ENCODE measurements around the gene RAB19. TPM values are rescaled to one million over a fixed set of nuclear protein-coding genes. Genes with fewer than 3 reads are reported as not detected.

RAB19 gene
- 0.37 and 0.51 TPM in 2 replicates for total RNA-seq
- 0.61 TPM for total RNA-seq (2013)
- polyA plus RNA-seq: 0.71 and 1.1 TPM in 2 replicates
- polyA minus RNA-seq: 0.60 and 1.2 TPM in 2 replicates

- peak within 1 kb of the TSS; percentile 7 to 8 for H3K27ac ChIP-seq (ENCODE audit: low read length in 2 of 2)
- H3K4me1 ChIP-seq (ENCODE audit: control insufficient read depth in 2 of 2, insufficient read depth in 2 of 2, low read length in 2 of 2): peaks cover 5 to 15% of the 10 kb centered on the region in 2 donors
- 14% methylated on average over 17 of the region's 22 CpGs for WGBS (ENCODE audit: insufficient coverage)
- no peaks in the 10 kb centered on the region for H3K79me2 ChIP-seq (ENCODE audit: control insufficient read depth, insufficient read depth, low read length)
- no peaks in the 10 kb centered on the region for H3K36me3 ChIP-seq (replicated peaks in 1 of 2; ENCODE audit: control extremely low read depth in 1 of 2, control insufficient read depth in 1 of 2, extremely low read depth in 1 of 2, insufficient read depth in 2 of 2, low read length in 1 of 2)
- H3K27me3 Mint-ChIP-seq: peaks cover 3% of the 10 kb centered on the region
- intact Hi-C loops (cut with micrococcal nuclease): no loop called here
- H3K9ac ChIP-seq (ENCODE audit: low read length): peak within 1 kb of the TSS; percentile 70
- DNase-seq: peak; percentile 61
- H3K4me2 ChIP-seq (replicated peaks; ENCODE audit: low read depth, low read length, poor library complexity, severe bottlenecking): peak within 1 kb of the TSS; percentile 78
- H4K20me1 ChIP-seq (ENCODE audit: control insufficient read depth, insufficient read depth, low read length, poor library complexity, severe bottlenecking): no peaks in the 10 kb centered on the region
- H2AFZ ChIP-seq (ENCODE audit: insufficient read depth, low read depth, low read length, poor library complexity, severe bottlenecking): peak within 1 kb of the TSS; percentile 89
- ChIA-PET POLR2A (no interaction called here), CTCF (no interaction called here)
- ATAC-seq (ENCODE audit: low read depth): peak; percentile 83
- no peaks in the 10 kb centered on the region for H3K9me3 Mint-ChIP-seq (ENCODE audit: insufficient read depth)
- no peaks in the 10 kb centered on the region for H3K9me3 ChIP-seq (ENCODE audit: control extremely low read depth in 1 of 3, control insufficient read depth in 2 of 3, insufficient read depth in 1 of 3, low read length in 2 of 3)
- H3K4me3 ChIP-seq (ENCODE audit: control extremely low read depth in 1 of 5, extremely low read depth in 1 of 5, insufficient read depth in 1 of 5, low read depth in 2 of 5, low read length in 4 of 5): peak within 1 kb of the TSS; percentile 54 to 90 (median 64)
- peak within 1 kb of the TSS; percentile 62 for H3K27ac Mint-ChIP-seq
- TF ChIP-seq EZH2 (IDR thresholded peaks at IDR 0.05; ENCODE audit: borderline replicate concordance, insufficient read depth, low read depth, low read length, poor library complexity, severe bottlenecking) (no peak), CTCF (IDR thresholded peaks at IDR 0.05) (no peak)
- peak within 1 kb of the TSS; percentile 93 for H3K4me3 Mint-ChIP-seq
- peaks cover 11% of the 10 kb centered on the region for H3K4me1 Mint-ChIP-seq
- H3K27me3 ChIP-seq (replicated peaks in 1 of 4; ENCODE audit: control extremely low read depth in 1 of 4, control insufficient read depth in 3 of 4, insufficient read depth in 4 of 4, low read length in 3 of 4): no peaks in the 10 kb centered on the region
Measured at GRCh38 chr7:140403878-140404564, at the start of gene RAB19. Gene RAB19, plus strand, starts transcription at chr7:140404058. Its CDS starts 3,589 bp downstream, at chr7:140407647.

- no peaks in the 10 kb centered on the region for H3K27me3 Mint-ChIP-seq
- no peak overlapping the region for H3K4me3 Mint-ChIP-seq
- peaks cover 10% of the 10 kb centered on the region for H3K4me1 Mint-ChIP-seq
- Histone ChIP-seq H3K27ac (ENCODE audit: low read length in 2 of 2) (no peak overlapping the region), H3K9me3 (ENCODE audit: control extremely low read depth in 1 of 3, control insufficient read depth in 2 of 3, insufficient read depth in 1 of 3, low read length in 2 of 3) (no peaks in the 10 kb centered on the region), H3K79me2 (ENCODE audit: control insufficient read depth, insufficient read depth, low read length) (no peaks in the 10 kb centered on the region), H2AFZ (ENCODE audit: insufficient read depth, low read depth, low read length, poor library complexity, severe bottlenecking) (no peak overlapping the region), H3K27me3 (replicated peaks in 1 of 4; ENCODE audit: control extremely low read depth in 1 of 4, control insufficient read depth in 3 of 4, insufficient read depth in 4 of 4, low read length in 3 of 4) (no peaks in the 10 kb centered on the region), H3K4me3 (ENCODE audit: control extremely low read depth in 1 of 5, extremely low read depth in 1 of 5, insufficient read depth in 1 of 5, low read depth in 2 of 5, low read length in 4 of 5) (no peak overlapping the region), H3K4me2 (replicated peaks; ENCODE audit: low read depth, low read length, poor library complexity, severe bottlenecking) (no peak overlapping the region), H4K20me1 (ENCODE audit: control insufficient read depth, insufficient read depth, low read length, poor library complexity, severe bottlenecking) (no peaks in the 10 kb centered on the region), H3K9ac (ENCODE audit: low read length) (no peak overlapping the region), H3K36me3 (replicated peaks in 1 of 2; ENCODE audit: control extremely low read depth in 1 of 2, control insufficient read depth in 1 of 2, extremely low read depth in 1 of 2, insufficient read depth in 2 of 2, low read length in 1 of 2) (peaks cover 1 to 4% of the 10 kb centered on the region in 2 experiments), H3K4me1 (ENCODE audit: control insufficient read depth in 2 of 2, insufficient read depth in 2 of 2, low read length in 2 of 2) (peaks cover 10 to 15% of the 10 kb centered on the region in 2 donors)
- WGBS (ENCODE audit: insufficient coverage): no CpG with 5 or more reads among the region's 3 CpGs
- no peak overlapping the region for H3K27ac Mint-ChIP-seq
- ATAC-seq (ENCODE audit: low read depth) (no peak), DNase-seq (no peak)
- ChIA-PET POLR2A (no interaction called here), CTCF (interaction anchor here (0.7 kb wide), 1 partner anchor 418 kb away, joined by 5 read pairs; no protein-coding TSS in a partner anchor)
- intact Hi-C loops (cut with micrococcal nuclease): no loop called here
- no peaks in the 10 kb centered on the region for H3K9me3 Mint-ChIP-seq (ENCODE audit: insufficient read depth)
- no peak for TF ChIP-seq EZH2 (IDR thresholded peaks at IDR 0.05; ENCODE audit: borderline replicate concordance, insufficient read depth, low read depth, low read length, poor library complexity, severe bottlenecking)
- TF ChIP-seq CTCF (IDR thresholded peaks at IDR 0.05): no peak
Measured at GRCh38 chr7:140358024-140358411, 45.8 kb upstream of the RAB19 start.
